Fibroblast of villous mesenchyme (primary cell): Measurements from ENCODE around the gene FRMD8. TPM values are rescaled to one million over a fixed set of nuclear protein-coding genes. Genes with fewer than 3 reads are reported as not detected.
A peak's percentile ranks its signal among the peaks of the same experiment; 100 is the strongest.

Source experiments
- DNase-seq: peaks from one replicate; pipeline ENCODE4 v3.0.0-alpha.2; 2010; ENCODE audit warnings: low read depth
- H3K4me3 ChIP-seq: 2 replicates; pipeline ENCODE4 v1.5.1; 2011; ENCODE audit warnings: low read depth, mild to moderate bottlenecking, low read length
- CTCF ChIP-seq: IDR thresholded peaks from 2 replicates; pipeline ENCODE4 v1.5.1; 2012; ENCODE audit warnings: low read depth, mild to moderate bottlenecking, low read length; ENCODE audit not compliant: insufficient read depth
- total RNA-seq: library from RNA; depleted of rRNA; stranded (reverse); fragments of >200 nt; gene quantifications from 2 replicates; pipeline ENCODE4 v1.2.3, GENCODE V29; 2012

The FRMD8 gene
- total RNA-seq, 1 donor, result 44.5 TPM

GRCh38 chr11:65416841-65417701 is 30.6 kb downstream of the FRMD8 start:
- TF ChIP-seq CTCF, result no peak
- H3K4me3 ChIP-seq, result peak overlapping the region; percentile 69
- peak; percentile 25 for DNase-seq

GRCh38 chr11:65417702-65418430 is 31.4 kb downstream of the FRMD8 start:
- peak overlapping the region; percentile 69 for H3K4me3 ChIP-seq
- no peak for TF ChIP-seq CTCF
- DNase-seq, result peak; percentile 72

- DNase-seq, result no peak
- peak overlapping the region; percentile 69 for H3K4me3 ChIP-seq
- TF ChIP-seq CTCF, result no peak
Observed at GRCh38 chr11:65418431-65418680, 31.9 kb downstream of the FRMD8 start.

GRCh38 chr11:65418681-65419459 is 32.4 kb downstream of the FRMD8 start:
- peak; percentile 100 for DNase-seq
- peak overlapping the region; percentile 69 for H3K4me3 ChIP-seq
- TF ChIP-seq CTCF, result no peak

- DNase-seq, result no peak
- peak overlapping the region; percentile 69 for H3K4me3 ChIP-seq
- TF ChIP-seq CTCF, result no peak
Observed at GRCh38 chr11:65419460-65419771, 33.0 kb downstream of the FRMD8 start.

GRCh38 chr11:65419772-65420481 is 33.5 kb downstream of the FRMD8 start:
- no peak for TF ChIP-seq CTCF
- H3K4me3 ChIP-seq, result peak overlapping the region; percentile 69
- peak; percentile 99 for DNase-seq
